ENCODE results near the gene GALNT18. TPM values are rescaled to one million over a fixed set of nuclear protein-coding genes. Genes with fewer than 3 reads are reported as not detected.
A peak's percentile ranks its signal among the peaks of the same experiment; 100 is the strongest.

Gene GALNT18
- total and polyA plus RNA-seq, 7 experiments from 2014 or later = 0.15 to 1.7 (median 0.20) TPM; not detected in 4

- H3K27ac ChIP-seq (ENCODE audit: low read depth, low read length) = no peak overlapping the region
- no peaks in the 10 kb centered on the region for H3K4me1 ChIP-seq (ENCODE audit: control insufficient read depth in 2 of 2, insufficient read depth in 2 of 2, low read length in 2 of 2)
- no peaks in the 10 kb centered on the region for H3K9me3 ChIP-seq (ENCODE audit: control insufficient read depth in 2 of 3, low read length in 3 of 3)
- Mint-ChIP-seq H3K9me3 (no peaks in the 10 kb centered on the region), H3K27me3 (peaks cover 5 to 35% (median 14%) of the 10 kb centered on the region in 5 donors), H3K27ac (no peak overlapping the region), H3K4me3 (no peak overlapping the region), H3K4me1 (peaks cover 0 to 1% (median 0%) of the 10 kb centered on the region in 7 donors), H3K36me3 (no peaks in the 10 kb centered on the region)
- ATAC-seq (no peak), DNase-seq (no peak)
- ChIA-PET CTCF (no interaction called here), POLR2A (no interaction called here)
- no peak overlapping the region for H3K4me3 ChIP-seq (ENCODE audit: low read length)
- no peaks in the 10 kb centered on the region for H3K36me3 ChIP-seq (ENCODE audit: control insufficient read depth in 2 of 3, insufficient read depth in 3 of 3, low read length in 3 of 3)
- H3K27me3 ChIP-seq (ENCODE audit: control insufficient read depth in 2 of 2, insufficient read depth in 2 of 2, low read length in 2 of 2) = no peaks in the 10 kb centered on the region
- intact Hi-C loops (cut with micrococcal nuclease) = no loop called here
These were observed 215.2 kb downstream of the GALNT18 start for GRCh38 chr11:11406652-11407051.

GRCh38 chr11:11403763-11404725, 217.8 kb downstream of the GALNT18 start:
- peaks cover 0 to 1% (median 0%) of the 10 kb centered on the region in 7 donors for H3K4me1 Mint-ChIP-seq
- no peaks in the 10 kb centered on the region for H3K9me3 Mint-ChIP-seq
- H3K27me3 ChIP-seq (ENCODE audit: control insufficient read depth in 2 of 2, insufficient read depth in 2 of 2, low read length in 2 of 2) = no peaks in the 10 kb centered on the region
- ATAC-seq = no peak
- no peak overlapping the region for H3K4me3 Mint-ChIP-seq
- no peaks in the 10 kb centered on the region for H3K4me1 ChIP-seq (ENCODE audit: control insufficient read depth in 2 of 2, insufficient read depth in 2 of 2, low read length in 2 of 2)
- no peaks in the 10 kb centered on the region for H3K36me3 ChIP-seq (ENCODE audit: control insufficient read depth in 2 of 3, insufficient read depth in 3 of 3, low read length in 3 of 3)
- H3K4me3 ChIP-seq (ENCODE audit: low read length) = no peak overlapping the region
- no peaks in the 10 kb centered on the region for H3K36me3 Mint-ChIP-seq
- peak overlapping the region in 1 of 9 donors; percentile 48 for H3K27ac Mint-ChIP-seq
- no peak overlapping the region for H3K27ac ChIP-seq (ENCODE audit: low read depth, low read length)
- no peak for DNase-seq
- intact Hi-C loops (cut with micrococcal nuclease) = no loop called here
- peaks cover 0 to 27% (median 11%) of the 10 kb centered on the region in 5 donors for H3K27me3 Mint-ChIP-seq
- H3K9me3 ChIP-seq (ENCODE audit: control insufficient read depth in 2 of 3, low read length in 3 of 3) = no peaks in the 10 kb centered on the region
- POLR2A ChIA-PET = no interaction called here
- CTCF ChIA-PET = no interaction called here

GRCh38 chr11:11401960-11402535, 219.8 kb downstream of the GALNT18 start:
- H3K9me3 Mint-ChIP-seq = no peaks in the 10 kb centered on the region

GRCh38 chr11:11400635-11401232, 221.1 kb downstream of the GALNT18 start:
- DNase-seq (no peak), ATAC-seq (no peak)
- no peak overlapping the region for H3K27ac ChIP-seq (ENCODE audit: low read depth, low read length)
- Mint-ChIP-seq H3K27me3 (peaks cover 0 to 25% (median 11%) of the 10 kb centered on the region in 5 donors), H3K9me3 (no peaks in the 10 kb centered on the region), H3K4me3 (no peak overlapping the region), H3K36me3 (no peaks in the 10 kb centered on the region), H3K27ac (no peak overlapping the region), H3K4me1 (peaks cover 0 to 1% (median 0%) of the 10 kb centered on the region in 7 donors)
- H3K9me3 ChIP-seq (ENCODE audit: control insufficient read depth in 2 of 3, low read length in 3 of 3) = no peaks in the 10 kb centered on the region
- intact Hi-C loops (cut with micrococcal nuclease) = no loop called here
- H3K27me3 ChIP-seq (ENCODE audit: control insufficient read depth in 2 of 2, insufficient read depth in 2 of 2, low read length in 2 of 2) = no peaks in the 10 kb centered on the region
- CTCF ChIA-PET = no interaction called here
- no peaks in the 10 kb centered on the region for H3K4me1 ChIP-seq (ENCODE audit: control insufficient read depth in 2 of 2, insufficient read depth in 2 of 2, low read length in 2 of 2)
- no peak overlapping the region for H3K4me3 ChIP-seq (ENCODE audit: low read length)
- POLR2A ChIA-PET = no interaction called here
- no peaks in the 10 kb centered on the region for H3K36me3 ChIP-seq (ENCODE audit: control insufficient read depth in 2 of 3, insufficient read depth in 3 of 3, low read length in 3 of 3)

More at GRCh38 chr11:11401960-11402535, 219.8 kb downstream of the GALNT18 start:
- DNase-seq = no peak
- Mint-ChIP-seq H3K27ac (no peak overlapping the region), H3K4me1 (peaks cover 0 to 1% (median 0%) of the 10 kb centered on the region in 7 donors), H3K4me3 (no peak overlapping the region), H3K36me3 (no peaks in the 10 kb centered on the region), H3K27me3 (peaks cover 0 to 26% (median 11%) of the 10 kb centered on the region in 5 donors)
- Histone ChIP-seq H3K27me3 (ENCODE audit: control insufficient read depth in 2 of 2, insufficient read depth in 2 of 2, low read length in 2 of 2) (no peaks in the 10 kb centered on the region), H3K36me3 (ENCODE audit: control insufficient read depth in 2 of 3, insufficient read depth in 3 of 3, low read length in 3 of 3) (no peaks in the 10 kb centered on the region), H3K4me1 (ENCODE audit: control insufficient read depth in 2 of 2, insufficient read depth in 2 of 2, low read length in 2 of 2) (no peaks in the 10 kb centered on the region), H3K9me3 (ENCODE audit: control insufficient read depth in 2 of 3, low read length in 3 of 3) (no peaks in the 10 kb centered on the region), H3K4me3 (ENCODE audit: low read length) (no peak overlapping the region), H3K27ac (ENCODE audit: low read depth, low read length) (no peak overlapping the region)
- ChIA-PET CTCF (interaction anchor here (0.5 kb wide), 1 partner anchor 683 kb away, joined by 3 read pairs; no protein-coding TSS in a partner anchor), POLR2A (no interaction called here)
- ATAC-seq = no peak
- intact Hi-C loops (cut with micrococcal nuclease) = no loop called here

- POLR2A ChIA-PET = no interaction called here
- DNase-seq = no peak
- no peaks in the 10 kb centered on the region for H3K9me3 ChIP-seq (ENCODE audit: control insufficient read depth in 2 of 3, low read length in 3 of 3)
- H3K27me3 Mint-ChIP-seq = peaks cover 0 to 19% (median 13%) of the 10 kb centered on the region in 5 donors
- intact Hi-C loops (cut with micrococcal nuclease) = no loop called here
- H3K36me3 Mint-ChIP-seq = no peaks in the 10 kb centered on the region
- CTCF ChIA-PET = no interaction called here
- no peaks in the 10 kb centered on the region for H3K4me1 ChIP-seq (ENCODE audit: control insufficient read depth in 2 of 2, insufficient read depth in 2 of 2, low read length in 2 of 2)
- no peak overlapping the region for H3K4me3 Mint-ChIP-seq
- H3K27me3 ChIP-seq (ENCODE audit: control insufficient read depth in 2 of 2, insufficient read depth in 2 of 2, low read length in 2 of 2) = no peaks in the 10 kb centered on the region
- H3K4me1 Mint-ChIP-seq = peaks cover 0 to 1% (median 0%) of the 10 kb centered on the region in 7 donors
- H3K36me3 ChIP-seq (ENCODE audit: control insufficient read depth in 2 of 3, insufficient read depth in 3 of 3, low read length in 3 of 3) = no peaks in the 10 kb centered on the region
- no peak overlapping the region for H3K27ac Mint-ChIP-seq
- H3K27ac ChIP-seq (ENCODE audit: low read depth, low read length) = no peak overlapping the region
- no peak overlapping the region for H3K4me3 ChIP-seq (ENCODE audit: low read length)
- no peaks in the 10 kb centered on the region for H3K9me3 Mint-ChIP-seq
- ATAC-seq = no peak
These were observed 221.7 kb downstream of the GALNT18 start for GRCh38 chr11:11400121-11400520.

- Mint-ChIP-seq H3K9me3 (no peaks in the 10 kb centered on the region), H3K4me3 (no peak overlapping the region), H3K36me3 (no peaks in the 10 kb centered on the region), H3K27me3 (peaks cover 0 to 8% (median 2%) of the 10 kb centered on the region in 5 donors), H3K4me1 (no peaks in the 10 kb centered on the region), H3K27ac (no peak overlapping the region)
- intact Hi-C loops (cut with micrococcal nuclease) = no loop called here
- ATAC-seq (no peak), DNase-seq (no peak)
- no peaks in the 10 kb centered on the region for H3K36me3 ChIP-seq (ENCODE audit: control insufficient read depth in 2 of 3, insufficient read depth in 3 of 3, low read length in 3 of 3)
- no peaks in the 10 kb centered on the region for H3K4me1 ChIP-seq (ENCODE audit: control insufficient read depth in 2 of 2, insufficient read depth in 2 of 2, low read length in 2 of 2)
- no peaks in the 10 kb centered on the region for H3K9me3 ChIP-seq (ENCODE audit: control insufficient read depth in 2 of 3, low read length in 3 of 3)
- H3K27me3 ChIP-seq (ENCODE audit: control insufficient read depth in 2 of 2, insufficient read depth in 2 of 2, low read length in 2 of 2) = no peaks in the 10 kb centered on the region
- ChIA-PET POLR2A (no interaction called here), CTCF (no interaction called here)
- H3K27ac ChIP-seq (ENCODE audit: low read depth, low read length) = no peak overlapping the region
- H3K4me3 ChIP-seq (ENCODE audit: low read length) = no peak overlapping the region
These were observed 224.0 kb downstream of the GALNT18 start for GRCh38 chr11:11397781-11398180.

Data from naive thymus-derived CD4-positive, alpha-beta T cell (primary cell).